DOHH2 (cell line): ENCODE data around the gene NEDD4L.

Experiments used
- CTCF ChIP-seq: fragments of 200-600 bp; sonication (generic); IDR thresholded peaks from one replicate; pipeline ENCODE4 v1.5.1; 2014; ENCODE audit warnings: antibody characterized with exemption, mild to moderate bottlenecking, low read depth, low read length; ENCODE audit not compliant: poor library complexity, severe bottlenecking
- EZH2phosphoT487 ChIP-seq: fragments of 200-600 bp; sonication (generic); IDR thresholded peaks from 2 replicates; pipeline ENCODE4 v1.6.1; 2017; ENCODE audit warnings: borderline replicate concordance, mild to moderate bottlenecking, antibody characterized with exemption, low read length, moderate library complexity, mixed read lengths

GRCh38 chr18:58426611-58427010, 382.6 kb downstream of the NEDD4L start:
- no peak for TF ChIP-seq CTCF
- no peak for TF ChIP-seq EZH2phosphoT487
